RWPE2 (cell line): ENCODE measurements around the gene USF3.

Experiments
- ATAC-seq: fragments of 200-7000 bp; cut with Tn5 transposase; 3 replicates; pipeline ENCODE4 v1.9.1; 2021; ENCODE audit warnings: low read depth
- DNase-seq: peaks from one replicate; pipeline ENCODE4 v3.0.0-alpha.2; 2020; ENCODE audit warnings: low spot score
- H3K27ac ChIP-seq: fragments of 450-650 bp; 2 replicates; pipeline ENCODE4 v1.5.1; 2017; ENCODE audit warnings: mild to moderate bottlenecking; ENCODE audit not compliant: poor library complexity, severe bottlenecking
- H3K27me3 ChIP-seq: fragments of 250-450 bp; sonication (Bioruptor Pico); 2 replicates; pipeline ENCODE4 v1.5.1; 2021; ENCODE audit warnings: mild to moderate bottlenecking, moderate library complexity; ENCODE audit not compliant: insufficient read depth, poor library complexity, severe bottlenecking
- H3K36me3 ChIP-seq: fragments of 250-450 bp; sonication (Bioruptor Pico); 2 replicates; pipeline ENCODE4 v1.5.1; 2020; ENCODE audit warnings: low read depth, mild to moderate bottlenecking, moderate library complexity
- H3K4me1 ChIP-seq: fragments of 250-450 bp; sonication (Bioruptor Pico); 2 replicates; pipeline ENCODE4 v1.5.1; 2021; ENCODE audit warnings: mild to moderate bottlenecking, moderate library complexity; ENCODE audit not compliant: insufficient read depth, poor library complexity, severe bottlenecking
- H3K4me3 ChIP-seq: fragments of 250-450 bp; sonication (Bioruptor Pico); 2 replicates; pipeline ENCODE4 v1.5.1; 2021; ENCODE audit warnings: mild to moderate bottlenecking, moderate library complexity; ENCODE audit not compliant: severe bottlenecking
- H3K9me3 ChIP-seq: fragments of 250-450 bp; sonication (Bioruptor Pico); 2 replicates; pipeline ENCODE4 v1.5.1; 2021; ENCODE audit warnings: mild to moderate bottlenecking, moderate library complexity; ENCODE audit not compliant: severe bottlenecking
- TF ChIP-seq, protein P1 (sequence below): fragments of 450-650 bp; IDR thresholded peaks from one replicate; pipeline ENCODE4 v1.5.1; 2017; ENCODE audit warnings: mild to moderate bottlenecking, moderate library complexity; ENCODE audit not compliant: poor library complexity, severe bottlenecking

USF3 gene

DNA sequence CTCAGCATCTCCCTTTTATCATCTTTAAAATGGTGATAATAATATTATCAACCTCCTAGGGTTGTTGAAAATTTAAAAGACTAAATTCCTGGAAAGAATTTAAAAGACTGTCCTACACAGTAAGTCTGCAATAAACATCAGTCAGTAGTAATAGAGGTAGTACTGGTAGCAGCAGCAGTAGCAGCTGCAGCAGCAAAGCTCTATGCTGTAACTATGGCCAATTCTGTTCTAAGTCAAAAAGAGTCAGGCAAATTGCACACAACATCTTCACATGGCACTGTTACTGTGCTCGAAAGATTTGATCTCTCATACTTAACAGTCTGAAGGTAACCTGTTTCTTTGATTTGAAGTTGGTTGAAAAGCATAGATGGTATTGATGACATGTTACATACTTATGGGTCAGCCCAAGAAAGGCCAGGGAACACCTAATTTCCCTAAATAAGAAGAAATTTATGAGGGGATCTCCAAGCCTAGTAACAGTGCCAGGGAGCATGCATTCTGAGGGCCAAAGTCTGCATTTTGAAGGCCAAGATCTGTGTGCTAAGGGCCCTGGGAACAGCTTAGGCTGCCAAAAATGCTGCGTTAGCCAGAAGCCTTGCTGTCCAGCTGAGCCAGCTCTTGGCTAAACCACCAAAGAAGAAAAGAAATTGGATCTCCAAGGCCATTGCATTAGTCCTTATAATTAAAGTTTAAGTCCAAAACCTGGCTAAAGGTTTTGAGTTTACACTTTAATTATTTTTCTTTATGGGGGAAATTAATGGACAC is 95.8 kb downstream of the USF3 start:
- Histone ChIP-seq H3K27ac (no peak overlapping the region), H3K4me1 (no peaks in the 10 kb centered on the region), H3K36me3 (no peaks in the 10 kb centered on the region), H3K9me3 (no peaks in the 10 kb centered on the region), H3K27me3 (no peaks in the 10 kb centered on the region), H3K4me3 (no peak overlapping the region)
- TF ChIP-seq, protein P1, sequence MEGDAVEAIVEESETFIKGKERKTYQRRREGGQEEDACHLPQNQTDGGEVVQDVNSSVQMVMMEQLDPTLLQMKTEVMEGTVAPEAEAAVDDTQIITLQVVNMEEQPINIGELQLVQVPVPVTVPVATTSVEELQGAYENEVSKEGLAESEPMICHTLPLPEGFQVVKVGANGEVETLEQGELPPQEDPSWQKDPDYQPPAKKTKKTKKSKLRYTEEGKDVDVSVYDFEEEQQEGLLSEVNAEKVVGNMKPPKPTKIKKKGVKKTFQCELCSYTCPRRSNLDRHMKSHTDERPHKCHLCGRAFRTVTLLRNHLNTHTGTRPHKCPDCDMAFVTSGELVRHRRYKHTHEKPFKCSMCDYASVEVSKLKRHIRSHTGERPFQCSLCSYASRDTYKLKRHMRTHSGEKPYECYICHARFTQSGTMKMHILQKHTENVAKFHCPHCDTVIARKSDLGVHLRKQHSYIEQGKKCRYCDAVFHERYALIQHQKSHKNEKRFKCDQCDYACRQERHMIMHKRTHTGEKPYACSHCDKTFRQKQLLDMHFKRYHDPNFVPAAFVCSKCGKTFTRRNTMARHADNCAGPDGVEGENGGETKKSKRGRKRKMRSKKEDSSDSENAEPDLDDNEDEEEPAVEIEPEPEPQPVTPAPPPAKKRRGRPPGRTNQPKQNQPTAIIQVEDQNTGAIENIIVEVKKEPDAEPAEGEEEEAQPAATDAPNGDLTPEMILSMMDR: no peak
- no peak for ATAC-seq
- DNase-seq: no peak
